NOMO-1 (cell line): Measurements from ENCODE around the gene ATP23.
A peak's percentile ranks its signal among the peaks of the same experiment; 100 is the strongest.

Source experiments
- DNase-seq, 2 experiments: peaks; one replicate each; lab custom pipeline; 2025; ENCODE audit not compliant: unreplicated experiment in 2 of 2; lab: John Stamatoyannopoulos, UW

The ATP23 gene

GRCh38 chr12:57907281-57907680 lies 34.1 kb upstream of the ATP23 start:
- DNase-seq: no peak

DNA sequence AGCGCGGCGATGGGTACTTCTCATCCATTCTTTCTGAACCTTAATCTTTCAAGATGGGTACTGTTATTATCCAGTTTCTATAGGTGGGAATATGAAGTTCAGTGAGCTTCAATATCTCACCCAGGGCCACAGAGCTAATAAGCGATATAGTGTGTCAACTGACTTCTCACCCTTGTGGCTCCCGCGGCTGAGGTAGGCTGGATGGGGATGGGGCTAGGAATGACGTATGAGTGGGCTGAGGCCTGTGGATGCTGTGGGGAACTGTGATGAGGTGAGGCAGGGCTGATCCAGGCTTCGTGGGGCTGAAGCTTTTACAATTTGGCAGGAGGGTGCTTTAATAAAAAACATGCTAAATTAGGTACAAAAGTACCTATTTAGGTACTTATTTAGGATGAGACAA lies 32.9 kb upstream of the ATP23 start:
- DNase-seq: no peak

DNA sequence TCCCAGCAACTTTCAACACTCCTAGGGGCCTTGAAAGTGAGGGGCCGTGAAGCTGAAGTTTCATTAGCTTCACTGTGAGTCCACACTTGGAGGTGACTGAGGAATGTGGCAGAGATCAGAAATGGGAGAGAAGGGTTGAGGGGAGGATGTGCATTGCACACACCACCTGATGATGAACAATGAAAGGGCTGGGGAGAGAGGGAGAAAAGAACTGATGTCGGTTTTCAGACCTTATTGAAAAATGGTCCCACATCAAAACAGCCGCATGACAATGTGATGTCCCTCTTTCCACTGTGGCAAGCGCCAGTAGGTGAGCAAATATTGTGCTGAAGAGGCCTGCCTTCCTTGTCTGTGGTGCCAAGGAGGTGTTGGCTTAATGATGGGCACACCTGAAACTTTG lies 32.3 kb upstream of the ATP23 start:
- no peak for DNase-seq

DNA sequence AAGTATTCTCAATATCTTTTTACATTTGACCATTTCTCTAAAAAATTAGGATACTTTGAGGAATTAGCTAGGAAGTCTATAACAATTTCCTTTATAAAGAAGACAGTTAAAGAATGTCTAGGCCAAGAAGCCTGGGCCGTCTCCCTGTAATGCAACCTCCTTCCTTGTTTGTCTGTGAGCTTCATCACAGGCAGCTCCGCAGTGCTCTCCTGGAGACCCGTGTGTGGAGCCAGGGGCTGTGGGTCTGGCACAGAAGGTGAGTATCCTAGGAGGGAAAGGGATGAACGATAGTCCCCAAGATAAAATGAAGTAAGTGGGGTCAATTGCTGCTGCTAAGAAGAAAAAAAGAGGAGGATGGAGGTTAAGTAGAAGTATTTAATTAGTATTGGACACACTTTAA lies 31.8 kb upstream of the ATP23 start:
- DNase-seq: no peak

- DNase-seq: no peak
Measured at GRCh38 chr12:57918147-57918546, 23.2 kb upstream of the ATP23 start.

DNA sequence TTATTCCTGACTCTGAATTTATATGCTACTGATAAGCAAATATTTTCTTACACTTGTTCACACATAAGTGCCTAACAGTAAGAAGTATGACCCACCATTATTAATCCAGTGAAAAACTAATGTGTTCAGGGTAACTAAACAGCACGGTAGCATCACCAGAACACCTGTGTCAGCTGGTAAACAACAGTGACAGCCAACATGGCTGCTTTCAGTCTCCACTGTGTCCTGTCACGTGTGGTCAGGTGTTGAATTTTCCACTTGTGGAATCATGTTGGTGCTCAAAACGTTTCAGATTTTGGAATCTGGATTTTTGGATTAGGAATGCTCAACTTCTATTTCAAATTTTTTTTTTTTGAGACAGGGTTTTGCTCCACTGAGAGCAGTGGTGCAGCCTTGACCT lies 14.3 kb upstream of the ATP23 start:
- DNase-seq: no peak

GRCh38 chr12:57929092-57929830 lies 12.1 kb upstream of the ATP23 start:
- no peak for DNase-seq

DNA sequence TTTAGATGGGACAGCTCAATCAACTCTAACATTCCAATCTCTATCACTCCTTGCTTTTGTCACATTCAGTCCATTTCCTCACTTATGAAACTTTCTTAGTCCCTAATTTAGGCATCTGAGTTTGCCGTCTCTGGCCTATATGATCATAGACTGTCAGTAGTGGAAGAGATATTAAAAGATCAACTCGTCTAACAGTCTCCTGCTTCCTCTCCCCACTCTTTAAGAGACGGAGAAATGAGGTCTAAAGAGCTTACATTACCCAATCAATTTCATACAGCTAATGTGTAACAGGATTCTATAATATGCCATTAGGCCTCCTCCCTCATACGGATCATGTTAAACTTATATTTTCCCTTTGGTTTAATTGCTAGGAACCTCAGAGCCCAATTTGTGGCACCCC lies 6.5 kb upstream of the ATP23 start:
- peak; percentile 2 to 24 for DNase-seq

DNA sequence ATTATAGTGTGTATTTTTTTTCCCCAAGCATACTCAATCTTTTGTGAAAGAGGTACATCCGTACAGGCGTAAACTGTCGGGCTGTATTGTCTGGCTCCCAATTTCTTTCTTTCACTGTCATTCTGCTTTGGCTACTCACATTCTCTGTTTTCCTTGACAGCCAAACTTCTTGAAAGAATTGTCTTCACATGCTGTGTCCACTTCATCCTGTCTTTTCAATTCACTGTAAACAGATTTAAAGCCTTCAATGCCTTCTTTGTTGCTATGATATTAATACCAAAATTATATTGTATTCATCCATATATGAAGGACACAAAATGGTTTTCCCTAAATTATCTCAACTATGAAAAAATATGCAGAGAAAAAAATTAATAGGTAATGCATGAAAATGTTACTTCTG lies 6.0 kb upstream of the ATP23 start:
- DNase-seq: no peak

- DNase-seq: peak; percentile 95 to 96
Measured at GRCh38 chr12:57935839-57936512, 5.4 kb upstream of the ATP23 start.

- DNase-seq: no peak
Measured at GRCh38 chr12:57936513-57936883, 4.9 kb upstream of the ATP23 start.

DNA sequence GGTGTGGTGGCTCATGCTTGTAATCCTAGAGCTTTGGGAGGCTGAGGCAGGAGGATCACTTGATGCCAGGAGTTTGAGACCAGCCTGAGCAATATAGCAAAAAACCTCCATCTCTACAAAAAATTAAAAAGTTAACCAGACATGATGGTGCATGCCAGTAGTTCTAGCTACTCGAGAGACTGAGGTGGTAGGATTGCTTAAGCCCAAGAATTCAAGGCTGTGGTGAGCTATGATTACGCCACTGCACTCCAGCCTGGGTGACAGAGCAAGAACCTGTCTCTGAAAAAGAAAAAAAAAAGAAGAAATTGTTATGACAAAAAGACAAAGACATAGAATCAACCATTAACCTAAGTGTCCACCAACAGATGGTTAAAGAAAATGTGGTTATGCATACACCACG lies 2.1 kb upstream of the ATP23 start:
- DNase-seq: peak; percentile 65 to 82

DNA sequence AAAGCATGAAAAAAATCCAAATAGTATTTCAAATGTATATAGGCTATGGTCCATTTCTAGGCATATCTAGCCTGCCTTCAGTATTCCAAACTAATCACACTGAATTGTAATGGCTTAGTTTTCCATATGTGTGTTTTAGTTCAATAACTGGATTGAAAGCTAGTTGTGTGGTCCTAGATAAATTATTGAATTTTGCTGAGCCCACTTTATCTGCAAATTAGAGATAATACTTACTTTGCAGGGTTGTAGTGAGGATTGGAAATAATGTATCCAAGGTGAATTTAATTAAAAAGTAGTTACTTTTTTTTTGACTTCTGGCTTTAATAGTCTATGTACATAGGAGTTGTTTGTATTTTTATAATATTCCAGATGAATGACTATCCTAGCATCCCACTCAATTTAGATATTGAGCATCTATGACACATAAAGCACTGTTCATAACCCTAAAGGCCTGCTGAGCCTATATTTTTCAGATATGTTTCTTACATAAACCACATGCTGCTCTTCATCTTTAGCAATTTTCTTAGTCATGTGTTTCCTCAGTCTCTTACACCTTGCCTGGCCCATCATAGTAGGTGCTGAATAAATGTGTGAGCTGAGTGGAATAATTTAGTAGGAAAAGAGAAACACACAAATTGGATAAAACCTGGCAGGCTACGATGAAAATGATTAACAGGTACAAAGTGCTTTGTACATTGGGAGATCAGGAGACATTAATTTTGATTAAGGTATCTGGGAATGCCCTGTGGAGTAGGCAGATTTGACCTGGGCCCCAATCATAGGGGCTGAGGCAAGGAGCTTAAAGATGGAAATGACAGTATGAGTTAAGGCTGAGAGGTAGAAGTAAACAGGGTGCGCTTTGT lies 1.1 kb upstream of the ATP23 start:
- DNase-seq: peak in 1 of 2 experiments; percentile 12

DNA sequence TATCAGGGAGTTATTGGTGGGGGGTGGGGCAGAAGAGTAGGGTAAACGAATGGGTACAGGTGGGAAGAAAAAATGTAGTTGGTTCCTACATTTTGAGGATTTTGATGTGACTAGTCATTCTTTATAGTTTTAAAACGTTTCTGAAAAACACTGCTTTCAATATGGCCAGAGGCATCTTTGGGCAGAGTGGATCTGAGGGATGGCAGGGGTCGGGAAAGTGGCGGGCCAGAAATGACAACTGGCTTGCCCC lies 527 bp upstream of the ATP23 start:
- DNase-seq: no peak

DNA sequence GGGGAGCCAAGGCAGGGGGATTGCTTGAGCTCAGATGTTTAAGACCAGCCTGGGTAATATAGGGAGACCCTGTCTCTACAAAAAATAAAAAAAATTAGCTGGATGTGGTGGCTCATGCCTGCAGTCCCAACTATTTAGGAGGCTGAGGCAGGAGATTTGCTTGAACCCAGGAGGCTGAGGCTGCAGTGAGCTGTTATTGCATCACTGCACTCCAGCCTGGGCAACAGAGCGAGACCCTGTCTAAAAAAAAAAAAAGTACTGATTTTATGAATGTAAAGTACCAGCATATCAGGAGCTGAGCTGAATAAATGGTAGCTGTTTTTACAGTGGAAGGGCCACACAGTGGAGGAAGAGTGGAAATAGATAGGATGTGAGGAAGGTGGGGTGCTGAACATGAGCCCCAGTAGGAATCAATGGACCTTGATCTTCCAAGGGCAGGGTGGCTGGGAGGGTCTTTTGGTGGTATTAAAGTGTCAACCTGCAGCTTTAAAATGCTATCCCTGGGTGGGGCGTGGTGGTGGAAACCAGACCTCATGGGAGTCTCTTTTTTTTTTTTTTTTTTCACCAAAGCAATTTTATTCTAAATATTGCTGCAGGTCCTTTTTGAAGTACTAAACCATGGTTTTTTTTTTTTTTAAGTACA lies 2.2 kb downstream of the ATP23 start:
- no peak for DNase-seq

DNA sequence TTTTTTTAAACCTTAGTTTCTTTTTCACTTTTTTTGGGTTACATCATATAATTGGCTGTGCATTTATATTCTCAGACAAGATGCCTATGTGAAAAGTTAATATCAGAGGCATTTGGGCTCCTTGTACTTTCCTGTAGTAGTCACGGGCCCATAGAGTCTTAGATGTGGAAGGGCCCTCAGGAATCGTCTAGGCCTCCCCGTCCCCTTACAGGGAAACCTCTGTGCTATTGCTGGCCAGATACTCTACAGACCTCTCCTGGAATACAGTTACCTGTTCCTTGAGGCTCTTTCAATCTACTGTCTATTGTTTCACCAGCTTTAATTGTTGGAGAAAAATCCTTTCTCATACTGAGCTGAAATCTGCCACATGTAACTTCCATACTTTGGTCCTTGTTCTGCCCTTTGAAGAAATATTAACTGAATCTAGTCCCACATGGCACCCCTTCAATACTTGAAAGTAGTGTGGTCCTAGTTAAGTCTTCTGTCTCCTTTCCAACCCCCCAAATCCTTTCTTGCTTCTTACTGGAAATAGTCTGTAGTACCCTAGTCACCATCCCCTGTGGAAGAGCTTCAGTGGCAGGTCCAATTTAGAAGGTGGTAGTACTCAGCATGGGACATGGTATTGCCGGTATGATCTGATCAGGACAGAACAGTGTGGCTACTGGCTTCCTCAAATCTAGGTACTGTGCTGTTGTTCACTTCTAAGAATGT lies 3.1 kb downstream of the ATP23 start:
- no peak for DNase-seq

GRCh38 chr12:57952766-57953165 lies 11.4 kb downstream of the ATP23 start:
- no peak for DNase-seq

DNA sequence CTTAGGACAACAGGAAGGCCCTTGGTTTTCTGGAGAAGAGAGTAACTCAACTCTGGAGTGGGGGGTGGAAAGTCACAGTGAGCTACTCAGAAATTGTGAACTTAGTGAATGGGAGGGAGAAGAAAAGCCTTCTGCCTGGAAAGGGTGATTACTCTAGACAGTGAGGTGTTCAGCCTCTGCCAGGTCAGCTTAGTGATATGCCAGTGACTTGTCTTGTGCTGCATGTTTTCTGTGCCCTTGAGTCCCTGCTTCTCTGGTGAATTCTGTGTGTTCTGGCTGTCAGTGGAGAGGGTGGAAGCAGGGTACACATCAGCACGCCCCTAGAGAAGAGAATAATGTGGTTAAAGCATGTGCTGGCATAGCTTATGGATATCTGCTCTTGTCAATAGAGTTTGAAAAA lies 13.4 kb downstream of the ATP23 start:
- no peak for DNase-seq

DNA sequence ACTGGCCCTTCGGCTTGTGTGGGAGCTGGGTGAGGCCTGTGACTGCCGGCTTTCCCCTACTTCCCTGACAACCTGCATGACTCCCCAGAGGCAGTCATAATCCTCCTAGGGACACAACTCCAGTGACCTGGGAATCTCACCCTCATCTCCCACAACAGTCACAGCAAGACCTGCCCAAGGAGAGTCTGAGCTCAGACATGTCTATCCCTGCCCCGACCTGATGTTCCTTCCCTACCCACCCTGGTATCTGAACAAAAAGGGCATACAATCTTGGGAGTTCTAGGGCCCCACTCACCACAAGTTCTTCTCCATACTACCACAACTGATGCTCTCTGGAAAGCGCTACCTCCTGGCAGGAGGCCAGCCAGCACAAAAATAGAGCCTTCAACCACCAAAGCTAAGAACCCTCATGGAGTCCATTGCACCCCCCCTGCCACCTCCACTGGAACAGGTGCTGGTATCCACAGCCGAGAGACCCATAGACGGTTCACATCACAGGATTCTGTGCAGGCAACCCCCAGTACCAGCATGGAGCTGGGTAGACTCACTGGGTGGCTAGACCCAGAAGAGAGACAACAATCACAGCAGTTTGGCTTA lies 16.8 kb downstream of the ATP23 start:
- DNase-seq: no peak

DNA sequence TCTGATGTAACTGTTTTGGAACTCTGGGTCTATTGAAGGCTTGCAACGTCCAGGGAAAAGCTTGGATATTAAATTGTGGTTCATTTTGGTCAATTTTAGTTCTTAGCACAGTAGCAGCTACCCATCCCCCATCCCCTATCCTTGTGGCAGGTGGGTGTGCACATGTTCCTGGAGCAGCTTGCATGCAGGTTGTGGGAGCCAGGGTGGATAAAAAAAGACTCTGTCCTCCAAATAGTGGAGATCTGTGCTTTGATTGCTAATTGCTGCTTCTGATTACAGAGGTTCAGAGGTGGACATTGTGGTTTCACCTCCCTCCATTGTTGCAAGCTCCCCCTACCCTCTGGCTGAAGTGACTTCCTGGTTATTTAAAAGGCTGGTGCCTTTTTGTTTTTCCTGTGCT lies 23.1 kb downstream of the ATP23 start:
- DNase-seq: no peak

GRCh38 chr12:57965766-57966165 lies 24.4 kb downstream of the ATP23 start:
- no peak for DNase-seq
